Gastroesophageal sphincter (tissue), 4 donors: ENCODE data around the gene SREBF2. TPM values are rescaled to one million over a fixed set of nuclear protein-coding genes. Genes with fewer than 3 reads are reported as not detected.

Experiments used
- ATAC-seq: fragments of 150-250 bp; one replicate; pipeline ENCODE4 v1.9.1; 2016; ENCODE audit warnings: mild to moderate bottlenecking, moderate library complexity
- H3K27ac ChIP-seq, 4 donors: fragments of 200-600 bp; sonication (generic) in 3 of 4; 1 replicate in 3 of 4; 2 replicates in 1 of 4; pipeline ENCODE4 v1.5.1; 2016 to 2019
- H3K27me3 ChIP-seq: fragments of 200-600 bp; sonication (generic); one replicate; pipeline ENCODE4 v1.5.1; 2019
- H3K36me3 ChIP-seq, 2 donors: fragments of 200-600 bp; sonication (generic); one replicate each; pipeline ENCODE4 v1.5.1; 2019; ENCODE audit warnings: control low read depth in 1 of 2
- H3K4me1 ChIP-seq, 3 donors: fragments of 200-600 bp; sonication (generic); 1 replicate in 2 of 3; 2 replicates in 1 of 3; pipeline ENCODE4 v1.5.1; 2016 to 2019; ENCODE audit warnings: control low read depth in 2 of 3
- H3K4me3 ChIP-seq, 2 donors: fragments of 200-600 bp; sonication (generic); one replicate each; pipeline ENCODE4 v1.5.1; 2019; ENCODE audit warnings: mild to moderate bottlenecking in 1 of 2, moderate library complexity in 1 of 2
- H3K9me3 ChIP-seq, 3 donors: fragments of 200-600 bp; sonication (generic); one replicate each; pipeline ENCODE4 v1.5.1; 2017 to 2019; ENCODE audit warnings: control low read depth in 2 of 3
- EP300 ChIP-seq: sonication (generic); formaldehyde crosslinking; IDR thresholded peaks from one replicate; pipeline ENCODE4 v1.6.1; 2017; ENCODE audit warnings: antibody characterized with exemption, mild to moderate bottlenecking
- POLR2A ChIP-seq, 2 donors: fragments of 450-650 bp; IDR thresholded peaks; one replicate each; pipeline ENCODE4 v1.6.1; 2017; ENCODE audit warnings: antibody characterized with exemption in 2 of 2, mild to moderate bottlenecking in 2 of 2, moderate library complexity in 1 of 2
- POLR2AphosphoS5 ChIP-seq: sonication (generic); formaldehyde crosslinking; IDR thresholded peaks from one replicate; pipeline ENCODE4 v1.6.1; 2017; ENCODE audit warnings: antibody characterized with exemption
- WGBS, 2 donors: methylation state at CpG; one replicate each; pipeline ENCODE4 v1.1.5; 2018; ENCODE audit warnings: low coverage in 1 of 2; 5-methylcytosine and 5-hydroxymethylcytosine counted together
- total RNA-seq, 4 donors: library from RNA; depleted of rRNA; stranded (reverse); fragments of >200 nt; gene quantifications; one replicate each; pipeline ENCODE4 v1.1.0, GENCODE V29; 2016
- TF ChIP-seq, protein P1 (sequence below), 4 experiments: fragments of 200-600 bp in 2 of 4; fragments of 450-650 bp in 2 of 4; sonication (generic) in 1 of 4; IDR thresholded peaks; one replicate each; pipeline ENCODE4 v1.5.1; 2017 to 2019; ENCODE audit warnings: antibody characterized with exemption in 4 of 4, mild to moderate bottlenecking in 2 of 4, moderate library complexity in 2 of 4

The SREBF2 gene
- total RNA-seq, 4 donors from 2014 or later, result 39.7 to 101 (median 58.8) TPM

DNA sequence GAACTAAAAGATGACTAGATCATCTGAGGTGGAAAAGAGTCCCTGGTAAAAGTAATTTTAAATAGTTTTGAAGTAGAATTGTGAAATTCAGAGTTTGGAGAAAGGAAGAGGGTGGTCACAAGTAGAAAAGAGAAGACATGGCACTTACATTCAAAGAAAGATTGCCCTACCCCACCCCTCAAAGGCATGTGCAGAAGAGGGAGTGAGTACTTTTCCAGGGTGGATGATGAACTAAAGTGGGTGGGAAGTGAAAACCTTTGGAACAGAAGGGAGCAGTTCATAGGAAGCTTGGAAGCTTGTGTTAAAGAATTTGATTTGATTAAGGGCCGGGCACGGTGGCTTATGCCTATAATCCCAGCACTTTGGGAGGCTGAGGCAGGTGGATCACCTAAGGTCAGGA, 23.6 kb downstream of the SREBF2 start:
- Histone ChIP-seq H3K9me3 (no peaks in the 10 kb centered on the region), H3K4me1 (peaks cover 0 to 39% (median 10%) of the 10 kb centered on the region in 3 donors), H3K27me3 (no peaks in the 10 kb centered on the region), H3K36me3 (peaks cover 0 to 7% of the 10 kb centered on the region in 2 donors), H3K27ac (peak overlapping the region in 2 of 4 donors; percentile 45 to 55), H3K4me3 (no peak overlapping the region)
- 59% methylated on average over 2 of the region's 2 CpGs; no CpG with 5 or more reads in 1 of the 2 donors for WGBS, 2 donors
- TF ChIP-seq POLR2AphosphoS5 (no peak), EP300 (no peak), POLR2A (IDR thresholded peaks at IDR 0.05) (no peak)
- TF ChIP-seq, protein P1, sequence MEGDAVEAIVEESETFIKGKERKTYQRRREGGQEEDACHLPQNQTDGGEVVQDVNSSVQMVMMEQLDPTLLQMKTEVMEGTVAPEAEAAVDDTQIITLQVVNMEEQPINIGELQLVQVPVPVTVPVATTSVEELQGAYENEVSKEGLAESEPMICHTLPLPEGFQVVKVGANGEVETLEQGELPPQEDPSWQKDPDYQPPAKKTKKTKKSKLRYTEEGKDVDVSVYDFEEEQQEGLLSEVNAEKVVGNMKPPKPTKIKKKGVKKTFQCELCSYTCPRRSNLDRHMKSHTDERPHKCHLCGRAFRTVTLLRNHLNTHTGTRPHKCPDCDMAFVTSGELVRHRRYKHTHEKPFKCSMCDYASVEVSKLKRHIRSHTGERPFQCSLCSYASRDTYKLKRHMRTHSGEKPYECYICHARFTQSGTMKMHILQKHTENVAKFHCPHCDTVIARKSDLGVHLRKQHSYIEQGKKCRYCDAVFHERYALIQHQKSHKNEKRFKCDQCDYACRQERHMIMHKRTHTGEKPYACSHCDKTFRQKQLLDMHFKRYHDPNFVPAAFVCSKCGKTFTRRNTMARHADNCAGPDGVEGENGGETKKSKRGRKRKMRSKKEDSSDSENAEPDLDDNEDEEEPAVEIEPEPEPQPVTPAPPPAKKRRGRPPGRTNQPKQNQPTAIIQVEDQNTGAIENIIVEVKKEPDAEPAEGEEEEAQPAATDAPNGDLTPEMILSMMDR (IDR thresholded peaks at IDR 0.05), result no peak
- no peak for ATAC-seq

DNA sequence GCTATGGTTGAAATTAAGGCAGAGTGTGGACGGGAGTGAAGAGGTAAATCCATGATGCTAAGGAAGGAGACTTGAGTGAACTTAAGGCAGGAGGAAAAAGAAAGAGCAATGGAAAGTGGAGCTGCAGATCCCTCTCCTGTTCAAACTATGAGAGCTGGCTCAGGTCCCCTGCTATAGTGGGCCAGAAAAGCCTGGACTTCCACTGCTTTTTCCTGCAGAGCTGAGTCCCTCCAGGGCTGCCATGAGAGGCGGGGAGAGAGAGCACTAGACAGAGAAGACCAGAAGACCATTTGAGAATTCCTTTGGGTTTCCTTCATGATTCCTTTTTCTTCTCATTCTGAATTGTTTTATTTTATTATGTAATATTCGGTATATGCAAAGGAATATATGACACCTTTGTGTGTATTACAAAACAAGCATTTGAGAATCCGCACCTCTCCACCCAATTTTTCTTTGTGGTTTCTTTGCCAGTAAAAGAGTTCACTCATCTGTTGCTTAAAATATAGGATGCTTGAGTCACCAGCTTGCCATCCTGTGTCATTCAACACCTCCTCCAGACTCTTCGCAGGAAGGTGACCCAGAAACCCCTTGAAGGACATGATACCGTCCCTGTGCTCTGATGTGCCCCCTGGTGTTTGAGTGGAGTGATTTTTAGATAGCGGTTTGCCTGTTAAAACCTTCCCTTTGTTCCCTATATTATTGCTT, 24.4 kb downstream of the SREBF2 start:
- Histone ChIP-seq H3K27me3 (no peaks in the 10 kb centered on the region), H3K27ac (peak overlapping the region in 2 of 4 donors; percentile 45 to 55), H3K9me3 (no peaks in the 10 kb centered on the region), H3K4me1 (peaks cover 0 to 47% (median 10%) of the 10 kb centered on the region in 3 donors), H3K4me3 (no peak overlapping the region), H3K36me3 (no peaks in the 10 kb centered on the region)
- TF ChIP-seq POLR2A (IDR thresholded peaks at IDR 0.05) (no peak), POLR2AphosphoS5 (no peak), EP300 (no peak)
- TF ChIP-seq, protein P1 (IDR thresholded peaks at IDR 0.05), result peak in 3 of 4 experiments; percentile 53 to 67 (median 59)
- ATAC-seq, result peak; percentile 51
- WGBS, 2 donors, result 33 to 53% methylated on average over 5 to 7 of the region's 7 CpGs

DNA sequence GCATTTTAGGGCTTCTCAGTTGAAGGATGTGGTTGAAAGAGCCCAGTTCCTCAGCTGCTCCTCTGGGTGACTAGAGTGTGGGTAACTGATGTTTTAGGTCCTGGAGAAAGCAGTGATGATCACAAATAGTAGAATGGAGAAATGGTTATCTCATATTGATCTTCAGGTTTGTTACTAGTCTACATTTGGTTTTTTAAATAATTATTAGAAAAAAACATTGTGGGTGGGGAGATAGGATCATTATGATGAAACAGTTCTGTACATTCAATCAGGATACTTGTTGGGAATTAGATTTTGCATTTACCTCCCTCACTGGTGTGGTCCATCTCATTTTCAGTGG, 24.9 kb downstream of the SREBF2 start:
- no peak for ATAC-seq

DNA sequence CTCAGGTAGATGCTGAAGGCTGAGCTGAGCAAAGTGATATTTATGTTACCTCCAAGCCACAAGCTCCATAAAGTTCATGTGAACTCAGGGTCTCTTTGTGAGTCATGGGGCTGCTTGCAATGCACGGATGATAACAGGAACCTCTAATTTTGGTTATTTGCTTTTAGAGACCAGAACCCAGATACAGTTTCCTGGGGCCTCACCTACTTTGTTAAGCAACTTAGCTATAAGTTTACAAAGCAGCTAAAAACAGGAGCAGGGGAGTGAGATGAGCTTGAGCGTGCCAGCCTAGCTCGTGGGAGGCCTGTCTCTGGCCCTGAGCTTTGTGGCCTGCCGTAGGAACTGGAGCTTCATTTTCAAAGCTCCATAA, 29.2 kb downstream of the SREBF2 start:
- peak overlapping the region; percentile 60 to 87 (median 79) for H3K27ac ChIP-seq
- H3K36me3 ChIP-seq, result peaks cover 0 to 8% of the 10 kb centered on the region in 2 donors
- peaks cover 5 to 74% (median 21%) of the 10 kb centered on the region in 3 donors for H3K4me1 ChIP-seq
- 47% methylated on average over 4 of the region's 4 CpGs; no CpG with 5 or more reads in 1 of the 2 donors for WGBS, 2 donors
- no peak overlapping the region for H3K4me3 ChIP-seq
- ATAC-seq, result no peak
- no peaks in the 10 kb centered on the region for H3K9me3 ChIP-seq
- H3K27me3 ChIP-seq, result no peaks in the 10 kb centered on the region
- TF ChIP-seq POLR2AphosphoS5 (no peak), EP300 (no peak), POLR2A (IDR thresholded peaks at IDR 0.05) (no peak)
- TF ChIP-seq, protein P1 (IDR thresholded peaks at IDR 0.05), result no peak

More for the DNA sequence above, 24.9 kb downstream of the SREBF2 start:
- TF ChIP-seq POLR2A (IDR thresholded peaks at IDR 0.05) (no peak), EP300 (no peak), POLR2AphosphoS5 (no peak)
- TF ChIP-seq, protein P1 (IDR thresholded peaks at IDR 0.05), result no peak
- Histone ChIP-seq H3K4me3 (no peak overlapping the region), H3K27ac (peak overlapping the region in 2 of 4 donors; percentile 12 to 55), H3K9me3 (no peaks in the 10 kb centered on the region), H3K36me3 (no peaks in the 10 kb centered on the region), H3K27me3 (no peaks in the 10 kb centered on the region), H3K4me1 (peaks cover 3 to 52% (median 14%) of the 10 kb centered on the region in 3 donors)
